HepG2 (cell line): Measurements from ENCODE around the gene TAS1R1. TPM values are rescaled to one million over a fixed set of nuclear protein-coding genes. Genes with fewer than 3 reads are reported as not detected.
A peak's percentile ranks its signal among the peaks of the same experiment; 100 is the strongest.

Source experiments
- ATAC-seq: fragments of 200-7000 bp; cut with Tn5 transposase; 3 replicates; pipeline ENCODE4 v1.9.1; 2020; ENCODE audit warnings: mild to moderate bottlenecking, moderate library complexity
- BruUV-seq: library from RNA; stranded (reverse); fragments of 400-500 nt; replicated peaks from 2 replicates; lab custom pipeline; 2021; lab: Mats Ljungman, UMichigan
- CTCF ChIA-PET: fragments of 300-600 bp; formaldehyde crosslinking; extraction: SDS; loops from one replicate; lab custom pipeline; 2021; ENCODE audit warnings: low total read pairs, inconsistent platforms, low intra/inter-chr PET ratio; lab: Yijun Ruan, JAX
- POLR2A ChIA-PET: fragments of 350-600 bp; sonication (Branson Sonifier 250); formaldehyde crosslinking; loops from one replicate; lab custom pipeline; 2020; ENCODE audit warnings: antibody characterized with exemption, inconsistent platforms; lab: Yijun Ruan, JAX
- DNase-seq: peaks from one replicate; pipeline ENCODE4 v3.0.0-alpha.2; 2015; ENCODE audit warnings: low spot score
- FAIRE-seq: peaks from 3 replicates; lab custom pipeline; 2011; peaks lifted over from hg19 to GRCh38; lab: Jason Lieb, UNC
- H2AFZ ChIP-seq: one replicate; pipeline ENCODE4 v1.6.1; 2011; ENCODE audit warnings: low read length, inconsistent platforms
- H3K27ac ChIP-seq: fragments of 300-600 bp; 3 replicates; pipeline ENCODE4 v1.8.0; 2011; ENCODE audit warnings: mixed run types, mild to moderate bottlenecking, mixed read lengths, low read length, inconsistent platforms; ENCODE audit not compliant: insufficient read depth; ENCODE audit errors: extremely low read length
- H3K27me3 ChIP-seq, 2 experiments: fragments of 200-600 bp in 1 of 2; 2 replicates in 1 of 2; 3 replicates in 1 of 2; pipeline versions ENCODE4 v1.6.0 to v1.8.0; 2011; ENCODE audit warnings: low read length in 2 of 2, mild to moderate bottlenecking in 2 of 2, moderate library complexity in 2 of 2, inconsistent platforms in 1 of 2; ENCODE audit not compliant: insufficient read depth in 2 of 2, control insufficient read depth in 1 of 2
- H3K36me3 ChIP-seq, 2 experiments: fragments of 200-600 bp in 1 of 2; replicated peaks in 1 of 2; 2 replicates in 1 of 2; 3 replicates in 1 of 2; pipeline versions ENCODE4 v1.5.1 to v1.8.0; 2011; ENCODE audit warnings: low read length in 2 of 2, inconsistent platforms in 1 of 2; ENCODE audit not compliant: insufficient read depth in 2 of 2, control insufficient read depth in 1 of 2
- H3K4me1 ChIP-seq: 2 replicates; pipeline ENCODE4 v1.5.1; 2012; ENCODE audit warnings: low read length, inconsistent platforms; ENCODE audit not compliant: insufficient read depth
- H3K4me2 ChIP-seq: 2 replicates; pipeline ENCODE4 v1.6.0; 2011; ENCODE audit warnings: low read depth, low read length, inconsistent platforms
- H3K4me3 ChIP-seq, 3 experiments: fragments of 200-600 bp in 1 of 3; sonication (generic), shearing (Covaris generic) in 1 of 3; replicated peaks in 1 of 3; 2 replicates each; pipeline ENCODE4 v1.5.1; 2011 to 2016; ENCODE audit warnings: low read length in 3 of 3, inconsistent platforms in 2 of 3, low read depth in 2 of 3, mild to moderate bottlenecking in 2 of 3, control low read depth in 1 of 3, mixed read lengths in 1 of 3; ENCODE audit not compliant: insufficient read depth in 1 of 3
- H3K79me2 ChIP-seq: one replicate; pipeline ENCODE4 v1.6.1; 2011; ENCODE audit warnings: low read length, inconsistent platforms; ENCODE audit not compliant: insufficient read depth
- H3K9ac ChIP-seq: 2 replicates; pipeline ENCODE4 v1.6.0; 2011; ENCODE audit warnings: mild to moderate bottlenecking, low read depth, low read length, inconsistent platforms; ENCODE audit not compliant: insufficient read depth
- H3K9me3 ChIP-seq: 2 replicates; pipeline ENCODE4 v1.5.1; 2012; ENCODE audit warnings: mild to moderate bottlenecking, low read length
- H4K20me1 ChIP-seq: 2 replicates; pipeline ENCODE4 v1.6.0; 2011; ENCODE audit warnings: inconsistent platforms, mild to moderate bottlenecking, low read length, moderate library complexity; ENCODE audit not compliant: insufficient read depth
- AGO1 ChIP-seq: fragments of 200-400 bp; formaldehyde crosslinking; IDR thresholded peaks from 2 replicates; pipeline ENCODE4 v1.6.1; 2017; ENCODE audit warnings: mild to moderate bottlenecking, low read depth, low read length, moderate library complexity; ENCODE audit not compliant: poor library complexity, severe bottlenecking
- AGO2 ChIP-seq: fragments of 200-400 bp; formaldehyde crosslinking; optimal IDR thresholded peaks from 2 replicates; pipeline ENCODE3; 2017; ENCODE audit warnings: mild to moderate bottlenecking, low read depth, low read length, moderate library complexity
- ISL2 ChIP-seq: sonication (generic); formaldehyde crosslinking; IDR thresholded peaks from 2 replicates; pipeline ENCODE4 v1.5.0; 2020; ENCODE audit warnings: missing genetic modification reagents
- KDM1A ChIP-seq: IDR thresholded peaks from 2 replicates; pipeline ENCODE4 v1.6.1; 2016; ENCODE audit warnings: missing compliant biosample characterization
- NPAS2 ChIP-seq: sonication (generic); formaldehyde crosslinking; IDR thresholded peaks from 2 replicates; pipeline ENCODE4 v1.8.0; 2022; ENCODE audit warnings: mild to moderate bottlenecking, missing genetic modification reagents, borderline replicate concordance
- RAD51 ChIP-seq: fragments of 450-650 bp; IDR thresholded peaks from 2 replicates; pipeline ENCODE4 v1.6.1; 2016; ENCODE audit warnings: borderline replicate concordance
- RBFOX2 ChIP-seq: fragments of 200-400 bp; formaldehyde crosslinking; IDR thresholded peaks from 2 replicates; pipeline ENCODE4 v1.6.1; 2017; ENCODE audit warnings: low read depth, mild to moderate bottlenecking, low read length
- RBM22 ChIP-seq: fragments of 200-400 bp; formaldehyde crosslinking; optimal IDR thresholded peaks from 2 replicates; pipeline ENCODE3; 2017; ENCODE audit warnings: mild to moderate bottlenecking, low read length, moderate library complexity
- TSC22D2 ChIP-seq: sonication (generic); formaldehyde crosslinking; IDR thresholded peaks from 2 replicates; pipeline ENCODE4 v1.5.1; 2020; ENCODE audit warnings: missing genetic modification reagents, mild to moderate bottlenecking, borderline replicate concordance
- ZNF101 ChIP-seq: sonication (generic); formaldehyde crosslinking; IDR thresholded peaks from 2 replicates; pipeline ENCODE4 v1.4.0; 2020; ENCODE audit warnings: mild to moderate bottlenecking, low read depth, missing genetic modification reagents, borderline replicate concordance
- ZNF205 ChIP-seq: IDR thresholded peaks from 2 replicates; pipeline ENCODE4 v1.6.1; 2018; ENCODE audit warnings: missing biosample characterization, missing genetic modification reagents
- ZNF230 ChIP-seq: sonication (generic); formaldehyde crosslinking; IDR thresholded peaks from 2 replicates; pipeline ENCODE4 v1.4.0; 2020; ENCODE audit warnings: mild to moderate bottlenecking, missing genetic modification reagents
- ZNF235 ChIP-seq: sonication (generic); formaldehyde crosslinking; IDR thresholded peaks from 2 replicates; pipeline ENCODE4 v1.8.1; 2023; ENCODE audit warnings: mild to moderate bottlenecking, missing genetic modification reagents, borderline replicate concordance
- ZNF282 ChIP-seq: fragments of 450-650 bp; IDR thresholded peaks from 2 replicates; pipeline ENCODE4 v1.6.1; 2018; ENCODE audit not compliant: partially characterized antibody
- ZNF775 ChIP-seq: sonication (generic); formaldehyde crosslinking; IDR thresholded peaks from 2 replicates; pipeline ENCODE4 v1.4.0; 2020; ENCODE audit warnings: missing genetic modification reagents, mild to moderate bottlenecking, moderate library complexity, borderline replicate concordance
- ZNF782 ChIP-seq: sonication (generic); formaldehyde crosslinking; IDR thresholded peaks from 2 replicates; pipeline ENCODE4 v1.4.0; 2020; ENCODE audit warnings: missing genetic modification reagents, mild to moderate bottlenecking, borderline replicate concordance
- ZSCAN25 ChIP-seq: sonication (generic); formaldehyde crosslinking; IDR thresholded peaks from 2 replicates; pipeline ENCODE4 v1.8.0; 2022; ENCODE audit warnings: mild to moderate bottlenecking, missing genetic modification reagents
- WGBS: methylation state at CpG from one replicate; pipeline ENCODE4 v1.1.6; 2017; ENCODE audit warnings: low lambda C conversion rate; 5-methylcytosine and 5-hydroxymethylcytosine counted together
- in situ Hi-C: cut with HindIII; loops from 2 replicates; pipeline ENCODE4 v1.10.0; 2017; ENCODE audit warnings: low pct_unique_long_range_greater_than_20kb; ENCODE audit not compliant: extremely low pct_ligation_motif_present
- intact Hi-C: fragments of 100-400 bp; cut with micrococcal nuclease; formaldehyde crosslinking; loops from one replicate; pipeline ENCODE4 v1.10.0; 2022; ENCODE audit not compliant: unreplicated experiment
- polyA plus RNA-seq, 8 experiments: library from polyadenylated mRNA; depleted of rRNA in 3 of 8; stranded (reverse) in 7 of 8; unstranded in 1 of 8; fragments of >200 nt; fragmentation: Illumina TruSeq in 4 of 8; extraction: Trizol in 4 of 8; gene quantifications; 2 replicates each; pipeline versions ENCODE4 v1.2.1 to v1.2.3, GENCODE V29; 2011 to 2016; ENCODE audit warnings: low read depth in 4 of 8, missing spikeins in 1 of 8, mixed read lengths in 1 of 8; ENCODE audit not compliant: insufficient read depth in 1 of 8
- total RNA-seq, 5 experiments: library from RNA; depleted of rRNA; stranded (reverse); fragments of >200 nt; fragmentation: Illumina TruSeq; extraction: Trizol; gene quantifications; 2 replicates each; pipeline ENCODE4 v1.2.3, GENCODE V29; 2016; ENCODE audit warnings: low read depth in 1 of 5

Gene TAS1R1
- total and polyA plus RNA-seq, 2 of the 13 experiments (the other 11 are each of a cell fraction or from before 2014, with no cell fraction given): 1.4 to 1.6 TPM

GRCh38 chr1:6592441-6592840 lies 37.3 kb downstream of the TAS1R1 start:
- no peaks in the 10 kb centered on the region for H3K9me3 ChIP-seq
- no peak overlapping the region for H2AFZ ChIP-seq
- no peak for FAIRE-seq
- peaks cover 10% of the 10 kb centered on the region for H3K4me1 ChIP-seq
- H3K27me3 ChIP-seq: no peaks in the 10 kb centered on the region
- in situ Hi-C loops (no loop called here), intact Hi-C loops (no loop called here)
- H3K4me3 ChIP-seq: no peak overlapping the region
- peaks cover 41 to 83% of the 10 kb centered on the region in 2 experiments for H3K36me3 ChIP-seq
- TF ChIP-seq AGO1 (peak; percentile 12), RAD51 (no peak), RBM22 (peak; percentile 41)
- no peak for ATAC-seq
- CTCF ChIA-PET: no interaction called here
- H3K27ac ChIP-seq: no peak overlapping the region
- DNase-seq: no peak
- BruUV-seq: no TSS peak
- POLR2A ChIA-PET: interaction anchor here (1.4 kb wide), 1 partner anchor 9 kb away, joined by 5 read pairs; no protein-coding TSS in a partner anchor
- peaks cover 16% of the 10 kb centered on the region for H3K79me2 ChIP-seq
- H3K9ac ChIP-seq: no peak overlapping the region
- H4K20me1 ChIP-seq: peaks cover 36% of the 10 kb centered on the region
- no peak overlapping the region for H3K4me2 ChIP-seq
- WGBS: 92% methylated on average over 4 of the region's 5 CpGs

GRCh38 chr1:6592865-6593593 lies 37.9 kb downstream of the TAS1R1 start:
- intact Hi-C loops: no loop called here
- POLR2A ChIA-PET: no interaction called here
- no TSS peak for BruUV-seq
- no peak for TF ChIP-seq KDM1A (CRISPR knock-in tag)
- peak; percentile 79 for TF ChIP-seq AGO2
- no peak for TF ChIP-seq ZNF101
- TF ChIP-seq ZNF205: no peak
- peak; percentile 74 for TF ChIP-seq RBFOX2
- no peak for TF ChIP-seq TSC22D2 (CRISPR knock-in tag)
- no peak for TF ChIP-seq ZNF235
- TF ChIP-seq ZNF282: no peak
- TF ChIP-seq ZSCAN25 (CRISPR knock-in tag): no peak
- TF ChIP-seq ISL2: no peak
- TF ChIP-seq NPAS2 (CRISPR knock-in tag): no peak
- TF ChIP-seq ZNF782 (CRISPR knock-in tag): no peak
- TF ChIP-seq ZNF775 (CRISPR knock-in tag): no peak
- TF ChIP-seq ZNF230 (CRISPR knock-in tag): no peak
- TF ChIP-seq AGO1: peak; percentile 28

More at GRCh38 chr1:6592865-6593593, 37.9 kb downstream of the TAS1R1 start:
- CTCF ChIA-PET: no interaction called here
- H3K36me3 ChIP-seq: peaks cover 46 to 83% of the 10 kb centered on the region in 2 experiments
- H3K27ac ChIP-seq: no peak overlapping the region
- peaks cover 22% of the 10 kb centered on the region for H3K79me2 ChIP-seq
- no peak overlapping the region for H3K4me2 ChIP-seq
- H3K4me3 ChIP-seq: no peak overlapping the region
- WGBS: over 99% methylated on average over 24 of the region's 38 CpGs
- FAIRE-seq (no peak), DNase-seq (no peak), ATAC-seq (no peak)
- peaks cover 16% of the 10 kb centered on the region for H3K4me1 ChIP-seq
- no peaks in the 10 kb centered on the region for H3K9me3 ChIP-seq
- in situ Hi-C loops: no loop called here
- H2AFZ ChIP-seq: no peak overlapping the region
- no peak overlapping the region for H3K9ac ChIP-seq
- H3K27me3 ChIP-seq: no peaks in the 10 kb centered on the region
- peaks cover 42% of the 10 kb centered on the region for H4K20me1 ChIP-seq
